ENCODE data around the gene SEMA4A. TPM values are rescaled to one million over a fixed set of nuclear protein-coding genes. Genes with fewer than 3 reads are reported as not detected.
"Not testable (repeated sequence)": the region's sequence is repeated elsewhere in the genome, so short reads cannot be mapped to it uniquely, and the experiment has no call there.

The SEMA4A gene
- total and polyA plus RNA-seq, 3 donors from 2014 or later = 4.8 to 8.0 (median 7.7) TPM

GRCh38 chr1:156114919-156115513, 38.4 kb upstream of the SEMA4A start:
- no peaks in the 10 kb centered on the region for H3K9me3 ChIP-seq
- no peaks in the 10 kb centered on the region for H3K27me3 ChIP-seq
- peak overlapping the region; percentile 96 to 98 for H3K27ac ChIP-seq
- H3K36me3 ChIP-seq (ENCODE audit: low read depth, missing control alignments) = no peaks in the 10 kb centered on the region
- TF ChIP-seq CTCF (IDR thresholded peaks at IDR 0.05) (no peak), POLR2A (IDR thresholded peaks at IDR 0.05) (no peak)
- WGBS, 2 donors = 0% methylated on average over 19 to 46 of the region's 49 CpGs
- peaks cover 55% of the 10 kb centered on the region for H3K4me1 ChIP-seq
- H3K4me3 ChIP-seq = peak overlapping the region; percentile 89 to 96
- no peak for DNase-seq
- intact Hi-C loops (cut with DNase I; ENCODE audit: low total_unique reads) = no loop called here

- TF ChIP-seq POLR2A (IDR thresholded peaks at IDR 0.05) (no peak), CTCF (IDR thresholded peaks at IDR 0.05) (no peak)
Measured at GRCh38 chr1:156115514-156116374, 37.6 kb upstream of the SEMA4A start.

GRCh38 chr1:156116731-156117130, 36.7 kb upstream of the SEMA4A start:
- H3K4me1 ChIP-seq = peaks cover 72% of the 10 kb centered on the region
- H3K9me3 ChIP-seq; H3K36me3 ChIP-seq (ENCODE audit: low read depth, missing control alignments); DNase-seq; H3K27me3 ChIP-seq; intact Hi-C loops (cut with DNase I; ENCODE audit: low total_unique reads): not testable (repeated sequence)
- whole genome bisulfite sequencing, 2 donors = 57 to 70% methylated on average over 5 of the region's 5 CpGs
- H3K27ac ChIP-seq = peak overlapping the region; percentile 96 to 98
- H3K4me3 ChIP-seq = peak overlapping the region; percentile 89 to 96

More at GRCh38 chr1:156115514-156116374, 37.6 kb upstream of the SEMA4A start:
- peak; percentile 79 for DNase-seq
- 2 to 5% methylated on average over 11 to 19 of the region's 19 CpGs for WGBS, 2 donors
- Histone ChIP-seq H3K9me3 (no peaks in the 10 kb centered on the region), H3K36me3 (ENCODE audit: low read depth, missing control alignments) (no peaks in the 10 kb centered on the region), H3K4me1 (peaks cover 62% of the 10 kb centered on the region), H3K27ac (peak overlapping the region; percentile 96 to 98), H3K27me3 (no peaks in the 10 kb centered on the region), H3K4me3 (peak overlapping the region; percentile 89 to 96)
- intact Hi-C loops (cut with DNase I; ENCODE audit: low total_unique reads) = no loop called here

- DNase-seq = no peak
Measured at GRCh38 chr1:156117414-156118176, 35.8 kb upstream of the SEMA4A start.

More at GRCh38 chr1:156117414-156118176, 35.8 kb upstream of the SEMA4A start:
- WGBS, 2 donors = 49 to 54% methylated on average over 13 of the region's 13 CpGs
- Histone ChIP-seq H3K4me3 (peak overlapping the region in 1 of 2 donors; percentile 96), H3K36me3 (ENCODE audit: low read depth, missing control alignments) (no peaks in the 10 kb centered on the region), H3K4me1 (peaks cover 74% of the 10 kb centered on the region), H3K9me3 (no peaks in the 10 kb centered on the region), H3K27ac (peak overlapping the region; percentile 80 to 98), H3K27me3 (no peaks in the 10 kb centered on the region)
- TF ChIP-seq CTCF (IDR thresholded peaks at IDR 0.05) (no peak), POLR2A (IDR thresholded peaks at IDR 0.05) (no peak)
- intact Hi-C loops (cut with DNase I; ENCODE audit: low total_unique reads) = no loop called here
